ENCODE data around the gene ZC3H10.

ZC3H10 gene

GRCh38 chr12:56115329-56115728 is 2.7 kb upstream of the ZC3H10 start:
- H3K27ac ChIP-seq: peak overlapping the region; percentile 98
- no peak for TF ChIP-seq CTCF (conservative IDR thresholded peaks at IDR 0.05)

- no peak for TF ChIP-seq CTCF (conservative IDR thresholded peaks at IDR 0.05)
- H3K27ac ChIP-seq: peak within 1 kb of the TSS; percentile 98
These were observed 1.6 kb upstream of the ZC3H10 start, which contains the start of gene RPL41 for GRCh38 chr12:56116267-56117081. Gene RPL41, plus strand, starts transcription at chr12:56116633.

- H3K27ac ChIP-seq: peak overlapping the region; percentile 98
These were observed 872 bp upstream of the ZC3H10 start for GRCh38 chr12:56117082-56117706.

- no peak for TF ChIP-seq CTCF (conservative IDR thresholded peaks at IDR 0.05)
- peak overlapping the region; percentile 98 for H3K27ac ChIP-seq
These were observed 757 bp downstream of the ZC3H10 start for GRCh38 chr12:56118688-56119357.

- peak; percentile 94 for TF ChIP-seq CTCF (conservative IDR thresholded peaks at IDR 0.05)
- H3K27ac ChIP-seq: peak overlapping the region; percentile 98
These were observed 1.3 kb downstream of the ZC3H10 start for GRCh38 chr12:56119361-56119796.

GRCh38 chr12:56120158-56120846 is 2.2 kb downstream of the ZC3H10 start:
- peak overlapping the region; percentile 98 for H3K27ac ChIP-seq
- TF ChIP-seq CTCF (conservative IDR thresholded peaks at IDR 0.05): no peak

- TF ChIP-seq CTCF (conservative IDR thresholded peaks at IDR 0.05): no peak
- peak overlapping the region; percentile 10; the same call in 1 of the 2 replicates for H3K27ac ChIP-seq
These were observed 3.3 kb downstream of the ZC3H10 start for GRCh38 chr12:56121204-56121870.

Measured in VCaP (cell line).